ENCODE measurements around the gene CBX5.
A peak's percentile ranks its signal among the peaks of the same experiment; 100 is the strongest.
"Not testable (repeated sequence)": the region's sequence is repeated elsewhere in the genome, so short reads cannot be mapped to it uniquely, and the experiment has no call there.

CBX5 gene

GRCh38 chr12:54239620-54240019 lies 40.3 kb downstream of the CBX5 start:
- no peak for DNase-seq (ENCODE audit: low read depth)
- TF ChIP-seq, protein P1, sequence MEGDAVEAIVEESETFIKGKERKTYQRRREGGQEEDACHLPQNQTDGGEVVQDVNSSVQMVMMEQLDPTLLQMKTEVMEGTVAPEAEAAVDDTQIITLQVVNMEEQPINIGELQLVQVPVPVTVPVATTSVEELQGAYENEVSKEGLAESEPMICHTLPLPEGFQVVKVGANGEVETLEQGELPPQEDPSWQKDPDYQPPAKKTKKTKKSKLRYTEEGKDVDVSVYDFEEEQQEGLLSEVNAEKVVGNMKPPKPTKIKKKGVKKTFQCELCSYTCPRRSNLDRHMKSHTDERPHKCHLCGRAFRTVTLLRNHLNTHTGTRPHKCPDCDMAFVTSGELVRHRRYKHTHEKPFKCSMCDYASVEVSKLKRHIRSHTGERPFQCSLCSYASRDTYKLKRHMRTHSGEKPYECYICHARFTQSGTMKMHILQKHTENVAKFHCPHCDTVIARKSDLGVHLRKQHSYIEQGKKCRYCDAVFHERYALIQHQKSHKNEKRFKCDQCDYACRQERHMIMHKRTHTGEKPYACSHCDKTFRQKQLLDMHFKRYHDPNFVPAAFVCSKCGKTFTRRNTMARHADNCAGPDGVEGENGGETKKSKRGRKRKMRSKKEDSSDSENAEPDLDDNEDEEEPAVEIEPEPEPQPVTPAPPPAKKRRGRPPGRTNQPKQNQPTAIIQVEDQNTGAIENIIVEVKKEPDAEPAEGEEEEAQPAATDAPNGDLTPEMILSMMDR (conservative IDR thresholded peaks at IDR 0.05; ENCODE audit: low read depth, low read length): no peak
- H3K4me3 ChIP-seq (ENCODE audit: low read length): no peak overlapping the region

DNA sequence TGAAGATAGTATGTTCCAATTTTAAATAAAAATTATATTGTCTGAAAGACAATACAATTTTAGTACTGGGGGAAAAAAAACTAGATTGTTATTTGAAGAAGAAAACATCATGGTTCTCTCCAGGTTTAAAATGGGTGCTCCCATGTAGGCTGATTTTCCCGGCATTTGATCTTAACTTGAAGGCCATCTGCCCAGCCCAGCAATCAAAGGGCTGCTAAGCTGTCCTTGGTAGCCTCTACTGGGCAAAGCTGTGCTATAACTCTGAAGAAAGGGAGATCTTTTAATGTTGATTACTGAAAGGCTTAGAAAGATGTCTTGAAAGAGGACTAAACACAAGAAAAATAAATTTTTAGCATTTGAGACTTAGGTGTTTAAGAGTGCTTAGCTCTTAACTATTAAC lies 41.4 kb downstream of the CBX5 start:
- TF ChIP-seq, protein P1 (conservative IDR thresholded peaks at IDR 0.05; ENCODE audit: low read depth, low read length): no peak
- no peak for DNase-seq (ENCODE audit: low read depth)
- H3K4me3 ChIP-seq (ENCODE audit: low read length): no peak overlapping the region

DNA sequence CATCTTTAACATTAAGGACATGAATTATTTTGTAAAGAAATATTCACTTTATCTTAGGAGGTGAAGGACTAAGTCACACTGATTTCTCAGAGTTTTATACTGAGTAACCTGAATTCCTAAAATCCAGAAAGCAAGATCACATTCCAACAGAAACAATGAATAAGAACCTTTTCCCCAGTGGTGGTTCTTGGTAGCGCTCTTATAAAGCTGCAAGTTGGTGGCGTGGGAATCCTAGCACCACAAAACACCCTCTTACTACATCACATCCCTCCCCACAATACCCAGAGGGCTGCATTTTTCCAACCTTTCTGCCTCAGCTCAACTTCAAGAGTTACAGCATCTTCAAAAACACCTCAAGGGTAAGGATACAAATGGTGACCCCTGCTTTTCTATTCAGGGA lies 47.1 kb downstream of the CBX5 start:
- no peak for DNase-seq (ENCODE audit: low read depth)
- no peak overlapping the region for H3K4me3 ChIP-seq (ENCODE audit: low read length)
- TF ChIP-seq, protein P1 (conservative IDR thresholded peaks at IDR 0.05; ENCODE audit: low read depth, low read length): peak; percentile 44

GRCh38 chr12:54231269-54231668 lies 48.7 kb downstream of the CBX5 start:
- DNase-seq (ENCODE audit: low read depth): not testable (repeated sequence)

GRCh38 chr12:54230555-54230954 lies 49.4 kb downstream of the CBX5 start:
- DNase-seq (ENCODE audit: low read depth): no peak
- H3K4me3 ChIP-seq (ENCODE audit: low read length): no peak overlapping the region
- TF ChIP-seq, protein P1 (conservative IDR thresholded peaks at IDR 0.05; ENCODE audit: low read depth, low read length): no peak

More at GRCh38 chr12:54231269-54231668, 48.7 kb downstream of the CBX5 start:
- H3K4me3 ChIP-seq (ENCODE audit: low read length): not testable (repeated sequence)

GRCh38 chr12:54229624-54230212 lies 50.2 kb downstream of the CBX5 start:
- no peak overlapping the region for H3K4me3 ChIP-seq (ENCODE audit: low read length)
- TF ChIP-seq, protein P1 (conservative IDR thresholded peaks at IDR 0.05; ENCODE audit: low read depth, low read length): no peak
- no peak for DNase-seq (ENCODE audit: low read depth)

DNA sequence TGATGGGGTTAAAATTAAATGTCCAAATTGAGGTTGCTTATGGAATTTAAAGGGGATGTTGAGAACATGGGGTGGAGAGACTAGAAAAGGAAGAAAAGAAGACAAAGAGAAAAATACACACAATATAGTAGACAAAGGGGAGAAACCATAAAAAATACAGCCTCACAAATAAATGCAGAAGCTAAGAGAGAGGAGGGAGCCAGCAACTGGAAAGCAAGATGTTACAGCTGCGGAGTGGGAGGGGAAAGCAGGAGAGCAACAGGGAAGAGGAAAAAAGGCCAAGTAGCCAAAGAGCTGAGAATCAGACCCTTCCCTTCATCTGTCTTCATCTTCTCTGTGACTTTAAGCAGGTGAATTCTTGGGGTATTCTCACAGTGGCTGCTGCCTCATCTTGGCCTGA lies 51.5 kb downstream of the CBX5 start:
- TF ChIP-seq, protein P1 (conservative IDR thresholded peaks at IDR 0.05; ENCODE audit: low read depth, low read length): no peak

DNA sequence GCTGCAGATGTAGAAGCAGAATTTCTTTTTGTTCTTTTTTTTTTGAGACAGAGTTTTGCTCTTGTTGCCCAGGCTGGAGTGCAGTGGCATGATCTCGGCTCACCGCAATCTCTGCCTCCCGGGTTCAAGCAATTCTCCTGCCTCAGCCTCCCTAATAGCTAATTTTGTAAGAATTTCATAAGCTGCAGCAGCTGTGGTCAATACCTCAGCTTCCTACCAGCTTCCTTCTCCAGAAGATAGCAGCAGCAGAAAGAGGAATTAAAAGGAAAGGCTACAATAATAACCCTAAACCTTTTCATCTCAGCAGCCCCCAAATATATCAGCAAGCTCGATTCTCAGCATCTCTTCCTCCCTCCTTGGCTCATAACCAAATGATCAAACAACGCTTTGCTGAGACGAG lies 52.0 kb downstream of the CBX5 start:
- H3K4me3 ChIP-seq (ENCODE audit: low read length); DNase-seq (ENCODE audit: low read depth): not testable (repeated sequence)

More for the DNA sequence above, 51.5 kb downstream of the CBX5 start:
- no peak overlapping the region for H3K4me3 ChIP-seq (ENCODE audit: low read length)
- DNase-seq (ENCODE audit: low read depth): no peak

Measured in retinal pigment epithelial cell (primary cell).